NT2/D1 (cell line): Measurements from ENCODE around the gene XYLT1.

ENCODE experiments used
- DNase-seq: peaks from one replicate; pipeline ENCODE4 v3.0.0-alpha.2; 2011; ENCODE audit warnings: low read depth, low spot score
- H3K27me3 ChIP-seq: 2 replicates; pipeline ENCODE4 v1.6.0; 2011; ENCODE audit warnings: mild to moderate bottlenecking; ENCODE audit not compliant: insufficient read length, insufficient read depth
- H3K36me3 ChIP-seq: 2 replicates; pipeline ENCODE4 v1.6.1; 2011; ENCODE audit warnings: mild to moderate bottlenecking, low read length, mixed read lengths; ENCODE audit not compliant: insufficient read depth, insufficient read length
- H3K4me1 ChIP-seq: 2 replicates; pipeline ENCODE4 v1.5.1; 2011; ENCODE audit not compliant: insufficient read depth, insufficient read length
- H3K4me3 ChIP-seq: 2 replicates; pipeline ENCODE4 v1.5.1; 2011; ENCODE audit warnings: low read depth; ENCODE audit not compliant: insufficient read length
- H3K9ac ChIP-seq: 2 replicates; pipeline ENCODE4 v1.6.0; 2011; ENCODE audit warnings: low read depth; ENCODE audit not compliant: insufficient read length
- H3K9me3 ChIP-seq: 2 replicates; pipeline ENCODE4 v1.5.1; 2011; ENCODE audit warnings: mild to moderate bottlenecking, low read length; ENCODE audit not compliant: insufficient read depth
- SUZ12 ChIP-seq: IDR thresholded peaks from 2 replicates; pipeline ENCODE4 v1.6.1; 2011; ENCODE audit not compliant: insufficient read length, insufficient read depth; ENCODE audit errors: extremely low read depth
- YY1 ChIP-seq: IDR thresholded peaks from 2 replicates; pipeline ENCODE4 v1.6.1; 2011; ENCODE audit not compliant: insufficient read length, insufficient read depth
- ZNF274 ChIP-seq: IDR thresholded peaks from 2 replicates; pipeline ENCODE4 v1.6.1; 2011; ENCODE audit warnings: mild to moderate bottlenecking, low read depth, low read length

The XYLT1 gene

GRCh38 chr16:17076092-17076754 lies 394.5 kb downstream of the XYLT1 start:
- no peak for DNase-seq
- H3K27me3 ChIP-seq: no peaks in the 10 kb centered on the region
- no peaks in the 10 kb centered on the region for H3K36me3 ChIP-seq
- no peaks in the 10 kb centered on the region for H3K4me1 ChIP-seq
- H3K9ac ChIP-seq: no peak overlapping the region
- TF ChIP-seq SUZ12 (no peak), ZNF274 (no peak), YY1 (no peak)
- H3K9me3 ChIP-seq: peaks cover 7% of the 10 kb centered on the region
- H3K4me3 ChIP-seq: no peak overlapping the region

GRCh38 chr16:17072104-17072503 lies 398.7 kb downstream of the XYLT1 start:
- H3K4me1 ChIP-seq: no peaks in the 10 kb centered on the region
- no peaks in the 10 kb centered on the region for H3K9me3 ChIP-seq
- DNase-seq: no peak
- no peaks in the 10 kb centered on the region for H3K27me3 ChIP-seq
- H3K36me3 ChIP-seq: no peaks in the 10 kb centered on the region
- TF ChIP-seq YY1: no peak
- no peak for TF ChIP-seq ZNF274
- TF ChIP-seq SUZ12: no peak
- H3K4me3 ChIP-seq: no peak overlapping the region
- no peak overlapping the region for H3K9ac ChIP-seq

- TF ChIP-seq SUZ12 (no peak), ZNF274 (no peak)
- no peak for DNase-seq
- no peaks in the 10 kb centered on the region for H3K36me3 ChIP-seq
Observed at GRCh38 chr16:17070882-17071592, 399.7 kb downstream of the XYLT1 start.

GRCh38 chr16:17069681-17070080 lies 401.1 kb downstream of the XYLT1 start:
- no peak for DNase-seq
- H3K36me3 ChIP-seq: no peaks in the 10 kb centered on the region
- no peak overlapping the region for H3K9ac ChIP-seq
- TF ChIP-seq ZNF274 (no peak), SUZ12 (no peak), YY1 (no peak)
- no peaks in the 10 kb centered on the region for H3K27me3 ChIP-seq
- H3K4me3 ChIP-seq: no peak overlapping the region
- no peaks in the 10 kb centered on the region for H3K9me3 ChIP-seq
- no peaks in the 10 kb centered on the region for H3K4me1 ChIP-seq

More at GRCh38 chr16:17070882-17071592, 399.7 kb downstream of the XYLT1 start:
- Histone ChIP-seq H3K4me3 (no peak overlapping the region), H3K4me1 (no peaks in the 10 kb centered on the region), H3K9me3 (no peaks in the 10 kb centered on the region), H3K27me3 (no peaks in the 10 kb centered on the region), H3K9ac (no peak overlapping the region)

GRCh38 chr16:17068524-17068923 lies 402.2 kb downstream of the XYLT1 start:
- H3K36me3 ChIP-seq: no peaks in the 10 kb centered on the region
- TF ChIP-seq YY1 (no peak), SUZ12 (no peak), ZNF274 (no peak)
- no peak for DNase-seq

GRCh38 chr16:17067882-17068281 lies 402.9 kb downstream of the XYLT1 start:
- Histone ChIP-seq H3K4me3 (no peak overlapping the region), H3K9ac (no peak overlapping the region)
- no peak for TF ChIP-seq SUZ12
- no peak for TF ChIP-seq ZNF274
- no peak for TF ChIP-seq YY1

More at GRCh38 chr16:17068524-17068923, 402.2 kb downstream of the XYLT1 start:
- H3K9ac ChIP-seq: no peak overlapping the region
- H3K27me3 ChIP-seq: no peaks in the 10 kb centered on the region
- no peaks in the 10 kb centered on the region for H3K4me1 ChIP-seq
- no peak overlapping the region for H3K4me3 ChIP-seq
- H3K9me3 ChIP-seq: no peaks in the 10 kb centered on the region

More at GRCh38 chr16:17067882-17068281, 402.9 kb downstream of the XYLT1 start:
- Histone ChIP-seq H3K9me3 (no peaks in the 10 kb centered on the region), H3K27me3 (no peaks in the 10 kb centered on the region), H3K36me3 (no peaks in the 10 kb centered on the region), H3K4me1 (no peaks in the 10 kb centered on the region)
- DNase-seq: no peak
